HG03159 (cell line): Measurements from ENCODE around the gene UNC119.

Experiments used
- ATAC-seq: cut with Tn5 transposase; IDR thresholded peaks from one replicate; pipeline ENCODE4 v1.9.1; 2021; ENCODE audit warnings: mild to moderate bottlenecking, moderate library complexity; ENCODE audit not compliant: unreplicated experiment

The UNC119 gene

GRCh38 chr17:28545141-28545503 is 7.3 kb downstream of the UNC119 start:
- ATAC-seq: no peak

GRCh38 chr17:28544402-28545140 is 7.9 kb downstream of the UNC119 start:
- ATAC-seq: no peak

- ATAC-seq: no peak
Observed at GRCh38 chr17:28541439-28541838, 11.0 kb downstream of the UNC119 start.

GRCh38 chr17:28540231-28540630 is 12.2 kb downstream of the UNC119 start:
- no peak for ATAC-seq

GRCh38 chr17:28538296-28538895 is 14.0 kb downstream of the UNC119 start:
- no peak for ATAC-seq

- ATAC-seq: no peak
Observed at GRCh38 chr17:28537219-28537610, 15.2 kb downstream of the UNC119 start.

GRCh38 chr17:28536532-28537218 is 15.7 kb downstream of the UNC119 start:
- ATAC-seq: no peak

- ATAC-seq: no peak
Observed at GRCh38 chr17:28534740-28535375, 17.6 kb downstream of the UNC119 start.

GRCh38 chr17:28533091-28533807 is 19.2 kb downstream of the UNC119 start:
- no peak for ATAC-seq

- ATAC-seq: no peak
Observed at GRCh38 chr17:28532050-28532960, 20.1 kb downstream of the UNC119 start.

- ATAC-seq: no peak
Observed at GRCh38 chr17:28530926-28531325, 21.5 kb downstream of the UNC119 start.

- no peak for ATAC-seq
Observed at GRCh38 chr17:28530250-28530649, 22.2 kb downstream of the UNC119 start.

GRCh38 chr17:28529013-28529400 is 23.4 kb downstream of the UNC119 start:
- ATAC-seq: no peak

GRCh38 chr17:28528327-28529012 is 24.0 kb downstream of the UNC119 start:
- no peak for ATAC-seq

GRCh38 chr17:28527859-28528258 is 24.6 kb downstream of the UNC119 start:
- no peak for ATAC-seq

GRCh38 chr17:28527181-28527681 is 25.2 kb downstream of the UNC119 start:
- no peak for ATAC-seq

- no peak for ATAC-seq
Observed at GRCh38 chr17:28526381-28526780, 26.0 kb downstream of the UNC119 start.

- no peak for ATAC-seq
Observed at GRCh38 chr17:28524476-28525424, 27.7 kb downstream of the UNC119 start.
